SK-N-SH treated with all-trans-retinoic acid at 6 μM for 48 hours (cell line): ENCODE data around the gene MTCH2.

Experiments
- ATAC-seq: fragments of 200-7000 bp; cut with Tn5 transposase; 3 replicates; pipeline ENCODE4 v1.9.1; 2020; ENCODE audit warnings: mild to moderate bottlenecking, moderate library complexity
- ARNTL ChIP-seq: fragments of 450-650 bp; formaldehyde crosslinking; IDR thresholded peaks from 2 replicates; pipeline ENCODE4 v1.5.0; 2020; ENCODE audit warnings: low read depth, mild to moderate bottlenecking, moderate library complexity, borderline replicate concordance
- CSDC2 ChIP-seq: fragments of 250-450 bp; sonication (Bioruptor Pico); IDR thresholded peaks from 2 replicates; pipeline ENCODE4 v1.5.0; 2020; ENCODE audit warnings: mild to moderate bottlenecking, moderate library complexity
- ISL1 ChIP-seq: fragments of 250-450 bp; sonication (Bioruptor Pico); IDR thresholded peaks from 2 replicates; pipeline ENCODE4 v2.1.2; 2022; ENCODE audit warnings: mild to moderate bottlenecking, moderate library complexity
- OSR1 ChIP-seq: fragments of 250-450 bp; sonication (Bioruptor Pico); IDR thresholded peaks from 2 replicates; pipeline ENCODE4 v1.8.0; 2022; ENCODE audit warnings: moderate library complexity, mild to moderate bottlenecking, inconsistent platforms
- PPARA ChIP-seq: fragments of 250-450 bp; sonication (Bioruptor Pico); IDR thresholded peaks from 2 replicates; pipeline ENCODE4 v1.5.0; 2020; ENCODE audit warnings: mild to moderate bottlenecking, borderline replicate concordance
- RARB ChIP-seq: fragments of 250-450 bp; sonication (Bioruptor Pico); IDR thresholded peaks from 2 replicates; pipeline ENCODE4 v1.8.0; 2021; ENCODE audit warnings: mild to moderate bottlenecking, moderate library complexity
- TCF4 ChIP-seq: fragments of 250-450 bp; sonication (Bioruptor Pico); IDR thresholded peaks from 2 replicates; pipeline ENCODE4 v1.8.0; 2021; ENCODE audit warnings: mild to moderate bottlenecking, moderate library complexity, borderline replicate concordance
- TOX ChIP-seq: fragments of 250-450 bp; sonication (Bioruptor Pico); IDR thresholded peaks from 2 replicates; pipeline ENCODE4 v1.8.0; 2021; ENCODE audit warnings: mild to moderate bottlenecking, moderate library complexity, borderline replicate concordance
- ZFP3 ChIP-seq: fragments of 250-450 bp; sonication (Bioruptor Pico); IDR thresholded peaks from 2 replicates; pipeline ENCODE4 v1.5.0; 2020; ENCODE audit warnings: mild to moderate bottlenecking, moderate library complexity
- ZFP30 ChIP-seq: fragments of 450-650 bp; formaldehyde crosslinking; IDR thresholded peaks from 2 replicates; pipeline ENCODE4 v1.5.0; 2022; ENCODE audit warnings: mild to moderate bottlenecking, moderate library complexity
- ZNF70 ChIP-seq: fragments of 450-650 bp; formaldehyde crosslinking; IDR thresholded peaks from 2 replicates; pipeline ENCODE4 v1.5.0; 2020; ENCODE audit warnings: mild to moderate bottlenecking, moderate library complexity
- ZNF8 ChIP-seq: fragments of 450-650 bp; formaldehyde crosslinking; IDR thresholded peaks from 2 replicates; pipeline ENCODE4 v1.5.0; 2020; ENCODE audit warnings: mild to moderate bottlenecking, moderate library complexity
- TF ChIP-seq, protein P1 (sequence below): fragments of 250-450 bp; sonication (Bioruptor Pico); IDR thresholded peaks from 2 replicates; pipeline ENCODE4 v1.8.0; 2020; ENCODE audit warnings: mild to moderate bottlenecking, moderate library complexity, borderline replicate concordance
- TF ChIP-seq, protein P2 (sequence below): fragments of 250-450 bp; sonication (Bioruptor Pico); IDR thresholded peaks from 2 replicates; pipeline ENCODE4 v1.5.1; 2020; ENCODE audit warnings: low read depth, mild to moderate bottlenecking, moderate library complexity
- TF ChIP-seq, protein P3 (sequence below): fragments of 250-450 bp; sonication (Bioruptor Pico); IDR thresholded peaks from 2 replicates; pipeline ENCODE4 v1.5.0; 2020; ENCODE audit warnings: mild to moderate bottlenecking, moderate library complexity
- TF ChIP-seq, protein P4 (sequence below): fragments of 250-450 bp; sonication (Bioruptor Pico); IDR thresholded peaks from 2 replicates; pipeline ENCODE4 v1.8.0; 2021; ENCODE audit warnings: low read depth, mild to moderate bottlenecking, moderate library complexity, borderline replicate concordance
- TF ChIP-seq, protein P5 (sequence below): fragments of 250-450 bp; sonication (Bioruptor Pico); IDR thresholded peaks from 2 replicates; pipeline ENCODE4 v1.5.1; 2021; ENCODE audit warnings: mild to moderate bottlenecking, moderate library complexity

MTCH2 gene

DNA sequence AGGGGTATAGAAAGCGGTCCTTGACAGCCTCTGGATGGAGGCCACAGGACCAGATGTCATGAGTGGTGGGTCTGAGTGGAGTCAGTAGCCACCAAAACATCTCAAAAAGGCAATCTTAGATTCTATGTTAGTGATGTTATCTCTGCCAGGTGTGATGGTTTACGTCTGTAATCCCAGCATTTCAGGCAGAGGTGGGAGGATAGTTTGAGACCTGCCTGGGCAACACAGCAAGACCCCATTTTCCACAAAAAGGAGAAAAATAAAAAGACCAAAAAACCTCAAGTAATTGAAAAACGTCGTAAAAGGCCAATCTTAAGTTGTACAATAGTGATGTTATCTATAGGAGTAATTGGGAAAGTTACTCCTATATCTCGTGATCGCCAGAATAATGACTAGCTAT is 3.7 kb upstream of the MTCH2 start (continued):
- TF ChIP-seq, protein P1, sequence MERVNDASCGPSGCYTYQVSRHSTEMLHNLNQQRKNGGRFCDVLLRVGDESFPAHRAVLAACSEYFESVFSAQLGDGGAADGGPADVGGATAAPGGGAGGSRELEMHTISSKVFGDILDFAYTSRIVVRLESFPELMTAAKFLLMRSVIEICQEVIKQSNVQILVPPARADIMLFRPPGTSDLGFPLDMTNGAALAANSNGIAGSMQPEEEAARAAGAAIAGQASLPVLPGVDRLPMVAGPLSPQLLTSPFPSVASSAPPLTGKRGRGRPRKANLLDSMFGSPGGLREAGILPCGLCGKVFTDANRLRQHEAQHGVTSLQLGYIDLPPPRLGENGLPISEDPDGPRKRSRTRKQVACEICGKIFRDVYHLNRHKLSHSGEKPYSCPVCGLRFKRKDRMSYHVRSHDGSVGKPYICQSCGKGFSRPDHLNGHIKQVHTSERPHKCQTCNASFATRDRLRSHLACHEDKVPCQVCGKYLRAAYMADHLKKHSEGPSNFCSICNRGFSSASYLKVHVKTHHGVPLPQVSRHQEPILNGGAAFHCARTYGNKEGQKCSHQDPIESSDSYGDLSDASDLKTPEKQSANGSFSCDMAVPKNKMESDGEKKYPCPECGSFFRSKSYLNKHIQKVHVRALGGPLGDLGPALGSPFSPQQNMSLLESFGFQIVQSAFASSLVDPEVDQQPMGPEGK: no peak
- TF ChIP-seq, protein P2, sequence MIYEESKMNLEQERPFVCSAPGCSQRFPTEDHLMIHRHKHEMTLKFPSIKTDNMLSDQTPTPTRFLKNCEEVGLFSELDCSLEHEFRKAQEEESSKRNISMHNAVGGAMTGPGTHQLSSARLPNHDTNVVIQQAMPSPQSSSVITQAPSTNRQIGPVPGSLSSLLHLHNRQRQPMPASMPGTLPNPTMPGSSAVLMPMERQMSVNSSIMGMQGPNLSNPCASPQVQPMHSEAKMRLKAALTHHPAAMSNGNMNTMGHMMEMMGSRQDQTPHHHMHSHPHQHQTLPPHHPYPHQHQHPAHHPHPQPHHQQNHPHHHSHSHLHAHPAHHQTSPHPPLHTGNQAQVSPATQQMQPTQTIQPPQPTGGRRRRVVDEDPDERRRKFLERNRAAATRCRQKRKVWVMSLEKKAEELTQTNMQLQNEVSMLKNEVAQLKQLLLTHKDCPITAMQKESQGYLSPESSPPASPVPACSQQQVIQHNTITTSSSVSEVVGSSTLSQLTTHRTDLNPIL (CRISPR knock-in tag): no peak
- no peak for TF ChIP-seq TOX (CRISPR knock-in tag)
- TF ChIP-seq, protein P3, sequence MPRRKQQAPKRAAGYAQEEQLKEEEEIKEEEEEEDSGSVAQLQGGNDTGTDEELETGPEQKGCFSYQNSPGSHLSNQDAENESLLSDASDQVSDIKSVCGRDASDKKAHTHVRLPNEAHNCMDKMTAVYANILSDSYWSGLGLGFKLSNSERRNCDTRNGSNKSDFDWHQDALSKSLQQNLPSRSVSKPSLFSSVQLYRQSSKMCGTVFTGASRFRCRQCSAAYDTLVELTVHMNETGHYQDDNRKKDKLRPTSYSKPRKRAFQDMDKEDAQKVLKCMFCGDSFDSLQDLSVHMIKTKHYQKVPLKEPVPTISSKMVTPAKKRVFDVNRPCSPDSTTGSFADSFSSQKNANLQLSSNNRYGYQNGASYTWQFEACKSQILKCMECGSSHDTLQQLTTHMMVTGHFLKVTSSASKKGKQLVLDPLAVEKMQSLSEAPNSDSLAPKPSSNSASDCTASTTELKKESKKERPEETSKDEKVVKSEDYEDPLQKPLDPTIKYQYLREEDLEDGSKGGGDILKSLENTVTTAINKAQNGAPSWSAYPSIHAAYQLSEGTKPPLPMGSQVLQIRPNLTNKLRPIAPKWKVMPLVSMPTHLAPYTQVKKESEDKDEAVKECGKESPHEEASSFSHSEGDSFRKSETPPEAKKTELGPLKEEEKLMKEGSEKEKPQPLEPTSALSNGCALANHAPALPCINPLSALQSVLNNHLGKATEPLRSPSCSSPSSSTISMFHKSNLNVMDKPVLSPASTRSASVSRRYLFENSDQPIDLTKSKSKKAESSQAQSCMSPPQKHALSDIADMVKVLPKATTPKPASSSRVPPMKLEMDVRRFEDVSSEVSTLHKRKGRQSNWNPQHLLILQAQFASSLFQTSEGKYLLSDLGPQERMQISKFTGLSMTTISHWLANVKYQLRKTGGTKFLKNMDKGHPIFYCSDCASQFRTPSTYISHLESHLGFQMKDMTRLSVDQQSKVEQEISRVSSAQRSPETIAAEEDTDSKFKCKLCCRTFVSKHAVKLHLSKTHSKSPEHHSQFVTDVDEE: no peak

DNA sequence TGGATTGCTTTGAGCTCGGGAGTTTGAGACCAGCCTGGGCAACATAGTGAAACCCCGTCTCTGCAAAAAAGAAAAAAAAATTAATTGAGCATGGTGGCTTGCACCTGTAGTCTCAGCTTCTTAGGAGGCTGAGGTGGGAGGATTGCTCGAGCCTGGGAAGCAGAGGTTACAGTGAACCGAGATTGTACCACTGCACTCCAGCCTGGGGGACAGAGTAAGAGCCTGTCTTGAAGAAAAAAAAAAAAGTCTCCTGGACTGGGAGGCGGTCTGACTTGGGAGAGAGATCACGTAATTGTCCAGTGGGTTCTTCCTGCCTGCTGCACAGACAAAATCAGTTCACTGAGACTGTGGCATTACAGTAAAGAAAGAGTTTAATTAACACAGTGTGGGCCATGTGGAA is 3.1 kb upstream of the MTCH2 start:
- ATAC-seq: no peak
- TF ChIP-seq RARB (CRISPR knock-in tag) (no peak), ISL1 (no peak), TCF4 (CRISPR knock-in tag) (no peak), ZNF70 (CRISPR knock-in tag) (no peak), ZFP3 (CRISPR knock-in tag) (no peak), ZFP30 (no peak), OSR1 (CRISPR knock-in tag) (no peak), CSDC2 (CRISPR knock-in tag) (no peak), ZNF8 (CRISPR knock-in tag) (no peak), PPARA (no peak), ARNTL (no peak)
- TF ChIP-seq, protein P4, sequence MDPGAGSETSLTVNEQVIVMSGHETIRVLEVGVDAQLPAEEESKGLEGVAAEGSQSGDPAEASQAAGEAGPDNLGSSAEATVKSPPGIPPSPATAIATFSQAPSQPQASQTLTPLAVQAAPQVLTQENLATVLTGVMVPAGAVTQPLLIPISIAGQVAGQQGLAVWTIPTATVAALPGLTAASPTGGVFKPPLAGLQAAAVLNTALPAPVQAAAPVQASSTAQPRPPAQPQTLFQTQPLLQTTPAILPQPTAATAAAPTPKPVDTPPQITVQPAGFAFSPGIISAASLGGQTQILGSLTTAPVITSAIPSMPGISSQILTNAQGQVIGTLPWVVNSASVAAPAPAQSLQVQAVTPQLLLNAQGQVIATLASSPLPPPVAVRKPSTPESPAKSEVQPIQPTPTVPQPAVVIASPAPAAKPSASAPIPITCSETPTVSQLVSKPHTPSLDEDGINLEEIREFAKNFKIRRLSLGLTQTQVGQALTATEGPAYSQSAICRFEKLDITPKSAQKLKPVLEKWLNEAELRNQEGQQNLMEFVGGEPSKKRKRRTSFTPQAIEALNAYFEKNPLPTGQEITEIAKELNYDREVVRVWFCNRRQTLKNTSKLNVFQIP: no peak
- TF ChIP-seq, protein P2 (CRISPR knock-in tag): no peak
- TF ChIP-seq, protein P3: no peak
- TF ChIP-seq, protein P5, sequence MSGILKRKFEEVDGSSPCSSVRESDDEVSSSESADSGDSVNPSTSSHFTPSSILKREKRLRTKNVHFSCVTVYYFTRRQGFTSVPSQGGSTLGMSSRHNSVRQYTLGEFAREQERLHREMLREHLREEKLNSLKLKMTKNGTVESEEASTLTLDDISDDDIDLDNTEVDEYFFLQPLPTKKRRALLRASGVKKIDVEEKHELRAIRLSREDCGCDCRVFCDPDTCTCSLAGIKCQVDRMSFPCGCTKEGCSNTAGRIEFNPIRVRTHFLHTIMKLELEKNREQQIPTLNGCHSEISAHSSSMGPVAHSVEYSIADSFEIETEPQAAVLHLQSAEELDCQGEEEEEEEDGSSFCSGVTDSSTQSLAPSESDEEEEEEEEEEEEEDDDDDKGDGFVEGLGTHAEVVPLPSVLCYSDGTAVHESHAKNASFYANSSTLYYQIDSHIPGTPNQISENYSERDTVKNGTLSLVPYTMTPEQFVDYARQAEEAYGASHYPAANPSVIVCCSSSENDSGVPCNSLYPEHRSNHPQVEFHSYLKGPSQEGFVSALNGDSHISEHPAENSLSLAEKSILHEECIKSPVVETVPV (CRISPR knock-in tag): no peak
- TF ChIP-seq, all 23 proteins: peak for 0
